T follicular helper cell (primary cell): Measurements from ENCODE around the gene EHD3.

Source experiments
- DNase-seq: peaks from one replicate; pipeline ENCODE4 v3.0.0-alpha.2; 2020; ENCODE audit warnings: low read depth

EHD3 gene

DNA sequence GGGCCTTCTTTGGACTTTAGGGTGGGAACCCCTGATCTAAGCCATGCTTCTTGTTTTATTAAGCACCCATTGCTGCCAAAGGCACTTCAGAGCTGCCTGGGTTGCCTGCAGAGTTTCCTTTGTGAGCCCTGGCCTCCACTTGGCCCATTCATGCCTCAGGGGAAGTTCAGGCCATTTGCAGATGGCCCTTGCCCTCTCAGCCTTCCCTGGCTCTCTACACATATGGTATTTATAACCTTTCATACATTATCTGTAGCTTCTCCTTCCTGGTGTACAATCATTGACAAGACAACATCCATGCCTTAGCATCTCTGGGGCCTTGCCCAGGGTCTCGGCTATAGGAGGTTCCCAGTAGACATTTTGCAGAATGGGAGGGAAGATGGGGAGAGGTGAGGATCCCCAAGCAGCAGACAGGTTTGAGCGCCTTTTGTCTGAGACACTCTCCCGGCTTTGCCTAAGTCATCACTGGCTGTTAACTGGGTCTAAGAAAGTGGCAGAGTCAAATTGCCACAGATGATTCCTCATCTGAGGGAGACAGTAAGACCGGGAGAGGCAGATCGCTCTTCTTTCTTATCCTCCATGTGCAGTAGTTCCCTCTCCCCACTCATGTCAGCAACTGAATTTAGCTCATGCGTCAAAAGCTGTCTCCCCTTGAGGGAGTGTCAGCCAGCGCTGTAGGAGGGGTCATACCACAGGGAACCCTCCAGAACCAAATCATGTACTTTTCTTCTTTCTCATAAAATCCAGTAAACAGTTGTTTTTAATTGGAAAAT, 2.7 kb downstream of the EHD3 start:
- no peak for DNase-seq

DNA sequence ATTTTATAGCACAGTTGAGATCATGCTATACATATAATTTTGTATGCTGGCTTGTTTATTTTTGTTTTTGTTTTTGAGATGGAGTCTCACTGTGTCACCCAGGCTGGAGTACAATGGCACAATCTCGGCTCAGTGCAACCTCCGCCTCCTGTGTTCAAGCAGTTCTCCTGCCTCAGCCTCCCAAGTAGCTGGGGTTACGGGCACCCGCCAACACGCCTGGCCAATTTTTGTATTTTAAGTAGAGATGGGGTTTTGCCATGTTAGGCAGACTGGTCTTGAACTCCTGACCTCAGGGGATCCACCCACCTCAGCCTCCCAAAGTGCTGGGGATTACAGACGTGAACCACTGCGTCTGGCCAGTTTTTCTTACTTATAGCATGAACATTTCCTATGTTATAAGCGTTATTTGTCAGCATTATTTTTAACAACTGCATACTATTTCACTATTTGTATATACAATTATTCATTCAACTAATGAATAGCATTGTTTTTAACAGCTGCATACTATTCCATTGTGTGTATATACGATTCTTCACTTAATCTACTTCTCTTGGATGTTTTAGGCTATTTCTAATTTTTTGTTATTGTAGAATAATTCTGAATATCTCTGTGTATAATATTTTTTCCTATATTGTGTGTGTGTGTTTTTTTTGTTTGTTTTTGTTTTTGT, 3.5 kb downstream of the EHD3 start:
- no peak for DNase-seq

DNA sequence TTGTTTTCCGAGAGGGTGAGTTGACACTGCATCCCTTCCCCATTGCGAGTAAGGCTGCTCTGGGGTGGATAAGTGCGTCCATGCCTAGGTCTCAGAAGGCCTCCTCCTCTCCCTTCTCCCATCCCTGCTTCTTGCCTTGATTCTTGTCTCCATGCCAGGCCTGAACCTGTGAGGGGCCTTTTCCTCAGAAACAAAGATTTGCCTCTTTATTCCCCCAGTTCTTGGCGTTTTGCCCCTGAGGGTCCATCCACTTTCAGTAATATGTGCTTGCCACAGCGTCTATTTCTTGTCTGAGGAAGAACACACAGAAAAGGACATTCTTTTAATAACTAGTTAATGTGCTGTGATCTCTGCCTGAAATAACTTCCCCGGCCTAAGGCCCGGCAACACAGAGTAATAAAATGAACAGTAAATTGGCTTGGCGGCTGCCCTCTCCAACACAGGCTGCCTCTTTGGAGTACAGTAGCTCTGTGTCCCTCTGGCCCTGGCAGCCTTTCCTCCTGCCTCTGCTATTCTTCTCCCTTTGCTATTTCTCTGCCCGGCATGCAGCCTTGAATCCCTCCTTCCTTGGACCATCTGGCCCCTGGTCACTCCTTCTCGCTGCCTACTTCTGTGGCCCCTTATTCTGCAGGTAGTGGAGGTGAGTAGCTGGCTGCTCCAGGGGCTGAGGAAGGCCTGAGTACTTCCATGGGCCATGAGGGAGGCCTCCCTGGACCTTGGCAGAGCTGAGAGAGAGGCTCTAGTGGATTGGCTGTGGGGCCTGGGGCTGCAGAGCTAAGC, 4.4 kb downstream of the EHD3 start:
- no peak for DNase-seq

DNA sequence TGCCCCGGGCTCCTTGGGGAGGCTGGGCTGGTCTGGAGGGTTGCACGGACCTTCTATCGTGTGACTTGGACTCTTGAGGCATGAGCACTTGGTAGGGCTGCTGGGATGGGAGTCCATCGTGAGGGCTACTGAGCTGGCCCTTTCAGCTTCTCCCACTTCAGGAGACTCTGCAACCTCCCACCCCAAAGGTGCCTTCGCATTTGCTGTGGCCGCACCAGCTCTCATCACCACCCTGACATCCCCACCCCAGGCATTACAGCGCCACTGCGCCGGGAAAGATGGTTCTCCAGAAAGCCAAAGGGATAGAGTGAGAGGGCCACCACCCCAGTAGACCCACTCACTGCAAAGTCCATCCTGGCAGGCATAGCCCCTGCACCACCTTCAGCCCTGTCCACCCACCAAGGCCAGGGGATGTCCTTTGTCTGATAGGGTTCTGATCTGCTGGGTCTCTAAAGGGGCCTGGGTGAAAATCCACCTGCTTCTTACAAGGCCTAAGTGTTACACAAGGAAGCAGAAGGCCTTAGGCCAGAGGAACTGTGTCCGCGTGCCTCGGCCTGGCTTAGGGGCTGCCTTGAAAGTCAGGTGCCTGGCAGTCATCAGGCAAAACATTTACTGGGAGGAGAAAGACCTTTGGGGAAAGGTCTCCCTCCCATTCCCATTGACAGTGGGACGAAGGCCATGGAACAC, 5.1 kb downstream of the EHD3 start:
- no peak for DNase-seq

DNA sequence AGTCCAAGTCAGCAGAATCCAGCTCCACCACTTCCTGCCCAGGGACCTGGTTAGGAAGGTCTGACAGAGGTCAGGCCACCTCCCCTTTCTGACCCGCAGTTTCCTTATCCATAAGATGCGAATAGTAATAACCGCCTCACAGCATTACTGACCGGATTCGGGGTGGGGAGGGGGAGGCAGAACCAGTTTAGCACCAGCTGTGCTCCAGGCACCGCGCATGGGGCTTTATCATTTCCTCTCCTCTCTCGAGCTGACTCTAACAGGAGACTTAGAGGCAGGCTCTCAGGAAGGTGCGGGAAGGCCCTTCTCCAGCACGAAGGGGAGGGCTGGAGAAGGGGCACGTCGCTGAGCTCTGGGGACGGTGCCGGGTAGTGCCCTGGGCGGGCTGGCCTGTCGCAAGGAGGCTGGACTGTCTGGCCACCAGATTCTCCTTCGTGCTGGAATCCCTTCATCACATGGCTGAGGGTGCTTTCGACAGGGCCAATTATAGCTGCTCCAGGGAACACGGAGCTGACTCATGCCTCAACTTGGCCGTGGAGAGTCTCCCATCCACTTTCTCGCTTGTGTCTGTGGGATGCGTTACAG, 5.7 kb downstream of the EHD3 start:
- DNase-seq, result no peak

DNA sequence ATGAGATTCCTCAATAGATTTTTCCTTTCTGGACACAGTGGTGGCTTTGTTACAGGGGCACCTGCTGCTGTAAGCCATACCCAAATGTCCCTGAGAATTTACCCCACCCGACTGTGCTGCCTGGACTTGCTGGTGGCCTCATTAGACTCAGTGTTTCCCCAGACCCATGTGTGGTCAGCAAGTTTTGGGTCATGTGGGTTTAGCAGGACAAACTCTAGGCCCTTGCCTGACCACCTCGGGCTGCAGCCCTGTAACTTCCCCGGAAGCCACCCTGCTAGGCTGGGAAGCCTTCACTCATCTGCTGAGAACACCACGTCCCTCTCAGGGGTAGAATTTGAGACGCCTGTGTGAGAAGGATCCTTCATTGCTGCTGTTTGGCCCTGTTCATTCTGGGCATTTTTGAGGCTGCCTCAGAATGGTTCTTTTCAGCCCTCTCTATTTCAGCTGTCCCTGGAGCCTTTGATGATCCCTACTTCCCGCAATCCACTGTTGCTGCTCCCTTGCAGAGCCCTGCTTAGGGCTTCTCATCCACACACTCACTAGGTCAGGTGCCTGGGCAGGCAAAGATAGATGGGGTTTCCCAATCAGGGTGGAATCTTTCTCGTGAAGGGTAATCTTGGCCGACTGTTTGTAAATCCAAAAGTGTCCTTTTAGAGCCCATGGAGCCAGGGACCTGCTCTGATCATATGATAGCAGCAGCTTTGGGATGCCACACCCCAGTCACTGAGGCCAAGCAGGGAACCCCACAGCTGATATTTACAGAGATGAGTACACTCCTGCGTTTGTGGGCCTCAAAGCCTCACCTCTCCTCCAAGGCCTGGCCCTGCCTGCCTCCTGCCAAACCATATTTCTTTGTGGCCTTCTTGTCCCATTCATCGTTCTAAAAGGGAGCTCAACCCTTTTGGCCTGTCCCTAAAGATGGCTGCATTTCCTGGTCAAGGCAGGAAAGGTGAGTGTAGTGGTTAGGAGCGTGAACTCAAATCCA, 6.7 kb downstream of the EHD3 start:
- no peak for DNase-seq

DNA sequence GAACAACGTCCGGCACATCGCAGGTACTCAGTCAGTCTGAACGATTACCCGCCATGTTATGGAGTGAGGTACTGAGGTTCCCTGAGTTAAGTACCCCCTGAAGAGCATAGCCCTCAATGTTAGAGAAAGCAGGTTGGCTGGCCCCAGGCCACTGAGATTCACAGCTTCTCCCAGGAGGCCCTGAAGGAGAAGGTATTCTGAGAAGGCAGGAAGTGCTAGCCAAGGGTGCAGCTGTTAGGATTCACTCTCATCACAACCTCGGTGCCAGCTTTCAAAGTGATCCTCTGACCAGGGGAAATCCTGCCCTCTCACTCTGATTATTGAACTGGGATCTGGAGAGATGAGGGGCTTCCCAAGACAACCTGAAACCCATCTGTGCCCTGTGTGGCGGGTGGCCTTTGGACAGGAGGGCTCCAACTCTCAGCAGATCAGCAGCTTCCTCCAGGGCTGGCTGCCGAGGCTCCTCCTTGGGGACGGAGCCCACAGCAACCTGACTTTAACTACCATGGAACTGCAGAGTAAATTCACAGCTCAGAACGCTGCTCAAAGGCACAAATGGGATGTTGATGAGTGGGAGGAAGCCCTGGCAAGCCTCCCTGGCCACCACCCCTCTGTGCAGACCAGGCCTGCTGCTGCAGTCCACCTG, 7.8 kb downstream of the EHD3 start:
- DNase-seq, result no peak

DNA sequence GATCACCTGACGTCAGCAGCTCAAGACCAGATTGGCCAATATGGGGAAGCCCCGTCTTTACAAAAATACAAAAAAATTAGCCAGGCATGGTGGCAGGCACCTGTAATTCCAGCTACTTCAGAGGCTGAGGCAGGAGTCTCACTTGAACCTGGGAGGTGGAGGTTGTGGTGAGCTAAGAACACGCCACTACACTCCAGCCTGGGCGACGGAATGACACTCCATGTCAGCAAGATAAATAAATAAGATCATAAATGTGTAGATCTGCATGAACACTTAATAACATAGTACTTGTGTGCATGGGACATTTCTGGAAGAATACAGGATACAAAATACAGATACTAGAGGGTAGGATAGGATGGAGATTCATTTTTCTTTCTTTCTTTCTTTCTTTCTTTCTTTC, 9.1 kb downstream of the EHD3 start:
- no peak for DNase-seq

DNA sequence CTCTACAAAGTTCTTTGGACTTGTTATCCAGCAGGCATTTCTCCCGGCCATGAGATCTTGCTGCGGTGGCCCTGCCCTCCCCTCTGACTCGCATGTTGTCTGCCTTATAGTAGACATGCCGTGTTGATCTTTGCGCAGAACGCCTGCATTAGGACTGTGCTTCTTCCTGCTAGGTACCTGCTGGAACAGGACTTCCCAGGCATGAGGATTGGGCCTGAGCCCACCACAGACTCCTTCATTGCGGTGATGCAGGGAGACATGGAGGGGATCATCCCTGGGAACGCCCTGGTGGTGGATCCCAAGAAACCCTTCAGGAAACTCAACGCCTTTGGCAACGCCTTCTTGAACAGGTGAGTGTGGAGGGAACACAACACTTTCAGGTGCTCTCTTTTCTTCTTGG, 10.1 kb downstream of the EHD3 start:
- no peak for DNase-seq

DNA sequence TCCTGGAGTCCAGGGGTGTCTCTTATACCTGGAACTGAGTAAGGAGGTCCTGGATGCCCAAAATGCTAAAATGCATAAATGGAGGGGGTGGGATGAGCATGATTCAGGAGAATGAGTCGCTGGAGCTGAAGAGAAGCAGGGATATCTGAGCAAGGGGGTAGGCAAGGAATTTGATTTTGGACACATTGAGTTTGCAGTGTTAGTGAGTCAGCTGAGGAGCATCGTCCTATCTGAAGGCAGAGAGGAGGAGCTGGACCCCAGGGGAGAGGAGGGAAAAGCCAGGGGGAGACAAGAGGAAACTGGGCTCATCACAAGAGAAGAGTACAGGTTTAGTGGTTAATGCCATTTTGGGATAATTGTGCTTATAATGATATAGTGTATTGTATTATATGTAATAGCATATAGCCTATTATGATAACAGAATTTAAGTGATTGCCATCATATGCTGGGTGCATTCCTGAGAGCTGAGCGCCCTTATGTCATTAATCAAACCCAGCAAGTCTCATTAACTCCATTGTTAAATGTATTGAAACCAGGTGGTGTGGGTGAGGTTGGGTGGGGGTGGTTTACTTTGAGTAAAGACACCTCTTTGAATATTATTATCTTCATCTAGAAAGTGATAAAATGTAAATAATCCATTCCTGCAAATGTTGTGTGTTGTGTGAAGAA, 12.4 kb downstream of the EHD3 start:
- no peak for DNase-seq

DNA sequence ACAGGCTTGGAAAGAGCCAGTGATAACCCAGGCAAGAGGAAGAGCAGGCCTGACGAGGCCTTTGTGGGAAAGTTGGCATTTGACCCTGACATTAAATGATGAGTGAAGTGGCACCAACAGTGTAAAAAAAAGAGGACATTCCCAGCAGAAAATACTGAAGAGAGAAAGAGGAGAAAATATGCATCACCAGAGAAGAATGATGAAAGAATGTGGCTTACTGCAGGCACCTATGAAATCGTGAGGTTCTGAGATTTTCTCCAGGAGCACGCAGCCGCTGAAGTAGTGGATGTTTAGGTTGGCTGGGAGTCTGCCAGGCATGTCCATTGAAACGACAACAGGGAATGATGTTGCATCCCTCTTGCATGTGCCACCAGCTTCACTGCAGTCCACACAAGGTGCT, 13.8 kb downstream of the EHD3 start:
- no peak for DNase-seq

DNA sequence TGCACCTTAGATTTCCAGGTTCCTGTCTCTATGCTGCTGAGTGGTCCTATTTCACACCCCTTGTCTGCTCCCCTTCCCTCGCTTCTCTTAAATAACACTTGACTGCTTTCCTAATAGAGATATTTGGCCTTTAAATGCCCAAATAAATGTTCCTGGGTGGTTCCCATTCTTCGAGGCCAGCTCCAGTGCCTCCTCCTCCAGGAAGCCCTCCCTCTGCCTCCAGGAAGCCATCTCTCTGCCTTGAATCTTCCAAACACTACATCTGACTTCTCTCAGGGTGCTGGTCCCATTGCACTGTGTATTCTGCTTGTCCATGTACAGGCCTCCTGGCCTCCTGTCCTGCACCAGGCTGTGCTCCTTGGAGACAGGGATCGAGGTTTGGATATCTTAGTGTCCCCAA, 14.2 kb downstream of the EHD3 start:
- DNase-seq, result no peak

DNA sequence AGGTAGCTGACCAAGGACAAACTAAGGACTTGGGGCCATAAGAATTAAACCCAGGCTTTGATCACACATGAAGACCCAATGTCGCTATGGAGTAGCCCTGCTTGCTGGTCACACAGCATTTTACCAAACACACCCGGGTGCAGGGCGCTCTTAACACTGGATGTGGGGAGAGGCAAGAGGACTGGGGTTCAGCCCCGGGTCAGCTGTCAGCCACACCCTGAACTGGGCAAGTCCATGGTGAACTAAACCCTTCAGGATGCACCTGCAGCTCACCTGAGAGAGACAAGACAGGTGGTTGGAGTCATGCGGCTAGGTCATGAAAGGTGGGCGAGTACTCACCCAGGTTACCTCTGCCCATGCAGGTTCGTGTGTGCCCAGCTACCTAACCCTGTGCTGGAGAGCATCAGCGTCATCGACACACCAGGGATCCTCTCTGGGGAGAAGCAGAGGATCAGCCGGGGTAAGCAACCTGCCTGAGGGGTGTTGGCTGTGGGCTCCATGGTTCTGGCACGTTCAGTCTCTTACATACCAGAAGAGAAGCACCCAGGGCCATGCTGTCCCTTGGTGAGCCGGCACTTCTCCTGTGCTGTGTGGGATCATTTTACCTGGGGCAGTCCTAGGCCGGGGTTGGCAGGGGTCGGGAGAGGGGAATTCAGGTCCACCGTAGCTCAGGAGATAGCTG, 15.2 kb downstream of the EHD3 start:
- DNase-seq, result no peak

DNA sequence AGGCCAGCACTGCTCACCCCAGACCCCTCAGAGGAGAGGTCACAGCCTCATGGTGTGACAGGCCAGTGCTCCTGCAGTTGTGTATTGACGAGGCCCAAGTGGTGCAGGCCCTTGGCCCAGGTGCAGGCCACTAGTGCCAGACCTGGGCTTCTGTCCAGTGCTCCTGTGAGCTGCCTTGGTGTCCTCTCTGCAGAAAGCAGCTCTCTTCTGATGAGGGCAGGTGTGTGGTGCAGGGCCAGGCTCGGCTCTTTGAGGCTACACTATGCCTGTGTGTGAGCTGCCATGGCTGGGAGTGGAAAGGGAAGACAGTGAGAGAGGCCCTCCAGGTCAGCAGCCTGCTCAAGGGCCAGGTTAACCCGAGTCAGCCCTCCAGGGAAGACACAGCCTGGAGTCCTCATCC, 17.1 kb downstream of the EHD3 start:
- no peak for DNase-seq

DNA sequence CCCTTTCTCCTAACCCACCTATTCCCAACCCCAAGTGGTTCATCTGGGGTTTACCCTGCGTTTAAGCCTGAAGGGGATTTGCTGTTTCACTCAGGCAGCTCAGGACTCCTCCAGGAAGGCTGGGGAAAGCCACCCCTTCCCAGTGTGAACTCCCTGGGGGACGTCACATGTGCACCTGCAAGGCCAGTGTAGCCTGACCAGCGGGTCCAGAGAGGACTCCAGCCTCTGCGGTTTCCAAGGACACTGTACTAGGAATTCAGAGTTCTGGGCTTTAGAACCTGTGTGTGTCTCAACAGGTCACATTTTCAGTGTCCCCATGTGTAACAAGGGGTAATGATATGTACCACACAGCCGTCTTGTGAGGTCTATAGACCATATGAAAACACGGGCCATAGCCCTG, 17.9 kb downstream of the EHD3 start:
- DNase-seq, result no peak

DNA sequence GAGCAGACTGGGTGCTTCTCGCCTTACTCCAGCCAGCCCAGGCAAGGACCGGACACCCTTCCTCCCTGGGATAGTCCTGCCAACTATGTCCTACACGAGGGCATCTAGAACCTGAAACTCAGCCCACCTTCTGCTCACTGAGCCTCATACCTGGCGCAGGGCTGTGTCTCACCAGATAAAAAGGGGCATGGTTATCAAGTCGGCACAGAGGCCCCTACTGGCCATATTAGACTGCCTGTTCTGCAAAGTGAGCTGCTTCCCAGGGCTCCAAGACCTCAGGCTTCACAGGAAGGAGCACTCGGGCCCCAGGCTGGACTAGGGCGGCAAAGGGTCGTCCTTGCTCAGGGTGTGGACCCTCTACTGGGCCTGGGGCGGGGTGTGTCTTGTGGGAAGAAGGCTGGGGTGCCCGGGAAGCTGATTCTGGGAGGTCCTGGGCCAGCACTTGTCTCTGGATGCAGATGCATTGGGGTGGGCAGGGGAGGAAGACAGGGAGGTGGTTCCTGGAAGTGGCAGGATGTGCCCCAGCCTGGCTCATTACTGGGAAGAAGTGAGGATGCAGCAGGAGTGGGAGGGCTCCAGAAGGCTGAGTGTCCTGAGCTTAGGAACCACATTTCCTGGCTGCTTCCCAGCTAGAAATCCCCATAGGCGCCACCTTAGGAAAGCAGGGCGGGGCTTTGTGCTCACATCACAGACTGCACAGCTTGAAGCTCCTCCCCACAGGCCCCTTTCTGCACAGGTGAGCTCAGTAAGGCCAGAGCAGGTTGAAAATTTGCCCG, 19.6 kb downstream of the EHD3 start:
- DNase-seq, result no peak

DNA sequence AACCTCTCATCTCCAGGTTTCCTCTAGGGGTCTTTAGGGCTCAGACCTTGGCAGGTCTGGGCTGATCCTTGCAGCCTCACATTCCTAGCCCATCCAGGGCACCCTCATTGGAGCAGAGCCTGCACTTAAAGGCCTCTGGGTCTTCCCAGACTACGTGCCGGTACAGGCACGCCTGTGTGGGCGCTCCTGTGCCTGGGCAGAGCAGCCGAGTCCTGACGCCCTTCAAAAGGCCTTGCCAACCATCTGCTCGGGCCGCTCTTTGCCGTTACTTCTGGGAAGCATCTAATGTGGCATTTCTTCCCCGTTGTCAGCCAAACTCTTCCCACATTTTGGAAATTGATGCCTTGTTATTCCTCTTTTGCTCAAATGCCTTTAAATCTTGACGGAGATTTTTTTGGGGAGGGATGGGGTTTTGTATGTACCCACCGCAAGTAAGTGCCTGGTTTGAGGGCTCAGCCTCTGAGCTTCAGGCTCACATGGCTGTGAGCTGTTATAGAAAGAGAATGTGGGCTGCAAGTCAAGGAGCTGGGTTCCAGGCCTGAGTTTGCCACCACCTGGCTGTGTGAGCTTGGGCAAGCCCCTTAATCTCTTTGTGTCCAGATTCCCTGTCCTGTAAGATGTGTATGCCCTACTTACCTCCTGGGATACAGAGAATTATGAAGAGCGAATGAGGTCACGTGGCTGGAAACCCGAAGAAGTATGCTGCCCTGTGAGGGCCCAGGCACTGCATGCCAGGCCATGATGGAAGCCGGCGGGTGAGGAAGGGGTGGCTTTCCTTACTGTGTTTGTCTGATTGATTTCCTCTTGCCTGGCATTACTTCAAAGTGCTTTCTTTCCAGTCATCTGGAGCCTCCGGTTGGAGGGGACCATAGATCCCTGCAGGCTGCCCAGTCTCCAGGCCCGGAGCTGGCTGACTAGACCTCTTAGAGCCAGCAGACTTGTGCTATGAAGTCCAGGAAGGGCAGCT, 20.6 kb downstream of the EHD3 start:
- DNase-seq, result no peak
